ENCODE measurements around the gene CEP250.

DNA sequence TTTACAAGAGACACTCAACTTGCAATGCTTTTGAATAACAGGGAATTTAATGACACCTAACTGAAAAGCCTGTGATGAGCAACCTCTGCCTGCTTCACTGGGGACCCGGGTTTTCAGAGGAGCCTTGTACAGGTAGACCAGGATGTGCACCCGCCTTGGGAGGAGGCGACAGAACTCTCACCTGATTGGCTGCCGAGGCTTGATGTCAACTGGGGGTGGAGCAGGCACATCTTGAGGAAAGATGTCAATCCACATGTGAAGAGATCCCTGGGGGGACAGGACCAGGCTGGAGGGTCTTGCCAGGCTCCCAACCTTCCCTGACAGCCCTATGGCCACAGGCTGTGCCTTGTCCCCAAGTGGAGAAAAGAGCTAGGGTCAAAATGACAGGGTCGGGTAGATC is 106.3 kb downstream of the CEP250 start:
- TF ChIP-seq POLR2A (IDR thresholded peaks at IDR 0.05) (no peak), EP300 (IDR thresholded peaks at IDR 0.05) (no peak)
- TF ChIP-seq, protein P1, sequence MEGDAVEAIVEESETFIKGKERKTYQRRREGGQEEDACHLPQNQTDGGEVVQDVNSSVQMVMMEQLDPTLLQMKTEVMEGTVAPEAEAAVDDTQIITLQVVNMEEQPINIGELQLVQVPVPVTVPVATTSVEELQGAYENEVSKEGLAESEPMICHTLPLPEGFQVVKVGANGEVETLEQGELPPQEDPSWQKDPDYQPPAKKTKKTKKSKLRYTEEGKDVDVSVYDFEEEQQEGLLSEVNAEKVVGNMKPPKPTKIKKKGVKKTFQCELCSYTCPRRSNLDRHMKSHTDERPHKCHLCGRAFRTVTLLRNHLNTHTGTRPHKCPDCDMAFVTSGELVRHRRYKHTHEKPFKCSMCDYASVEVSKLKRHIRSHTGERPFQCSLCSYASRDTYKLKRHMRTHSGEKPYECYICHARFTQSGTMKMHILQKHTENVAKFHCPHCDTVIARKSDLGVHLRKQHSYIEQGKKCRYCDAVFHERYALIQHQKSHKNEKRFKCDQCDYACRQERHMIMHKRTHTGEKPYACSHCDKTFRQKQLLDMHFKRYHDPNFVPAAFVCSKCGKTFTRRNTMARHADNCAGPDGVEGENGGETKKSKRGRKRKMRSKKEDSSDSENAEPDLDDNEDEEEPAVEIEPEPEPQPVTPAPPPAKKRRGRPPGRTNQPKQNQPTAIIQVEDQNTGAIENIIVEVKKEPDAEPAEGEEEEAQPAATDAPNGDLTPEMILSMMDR (IDR thresholded peaks at IDR 0.05): no peak
